CD4-positive, alpha-beta T cell treated with Interleukin-10 for 1 hour (primary cell): Measurements from ENCODE around the gene MLPH.

ENCODE experiments used
- DNase-seq: peaks from one replicate; pipeline ENCODE4 v3.0.0-alpha.2; 2020

MLPH gene

GRCh38 chr2:237486819-237487448 lies at the start of gene MLPH:
Gene MLPH, plus strand, starts transcription at chr2:237487251. Its CDS starts 6,176 bp downstream, at chr2:237493427.
- DNase-seq, result no peak

DNA sequence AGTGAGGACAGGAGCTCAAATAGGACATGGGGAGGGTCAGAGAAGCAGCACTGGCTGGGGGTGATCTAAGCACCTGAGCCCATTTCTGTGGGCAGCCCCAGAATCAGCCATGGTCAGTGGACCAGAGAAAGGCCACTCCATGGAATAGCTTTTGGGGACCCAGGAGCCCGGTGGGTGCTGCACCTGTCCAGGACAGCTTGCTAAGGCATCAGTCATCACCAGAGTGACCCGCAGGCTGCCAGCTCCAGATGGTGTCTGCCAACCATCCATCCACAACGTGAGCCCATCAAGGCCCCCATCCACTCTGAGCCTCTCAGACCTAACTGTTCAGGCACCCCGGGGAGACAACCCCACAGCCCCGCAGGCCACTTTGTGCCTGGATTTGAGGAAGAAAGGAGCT lies 49.5 kb upstream of the MLPH start:
- DNase-seq, result no peak

DNA sequence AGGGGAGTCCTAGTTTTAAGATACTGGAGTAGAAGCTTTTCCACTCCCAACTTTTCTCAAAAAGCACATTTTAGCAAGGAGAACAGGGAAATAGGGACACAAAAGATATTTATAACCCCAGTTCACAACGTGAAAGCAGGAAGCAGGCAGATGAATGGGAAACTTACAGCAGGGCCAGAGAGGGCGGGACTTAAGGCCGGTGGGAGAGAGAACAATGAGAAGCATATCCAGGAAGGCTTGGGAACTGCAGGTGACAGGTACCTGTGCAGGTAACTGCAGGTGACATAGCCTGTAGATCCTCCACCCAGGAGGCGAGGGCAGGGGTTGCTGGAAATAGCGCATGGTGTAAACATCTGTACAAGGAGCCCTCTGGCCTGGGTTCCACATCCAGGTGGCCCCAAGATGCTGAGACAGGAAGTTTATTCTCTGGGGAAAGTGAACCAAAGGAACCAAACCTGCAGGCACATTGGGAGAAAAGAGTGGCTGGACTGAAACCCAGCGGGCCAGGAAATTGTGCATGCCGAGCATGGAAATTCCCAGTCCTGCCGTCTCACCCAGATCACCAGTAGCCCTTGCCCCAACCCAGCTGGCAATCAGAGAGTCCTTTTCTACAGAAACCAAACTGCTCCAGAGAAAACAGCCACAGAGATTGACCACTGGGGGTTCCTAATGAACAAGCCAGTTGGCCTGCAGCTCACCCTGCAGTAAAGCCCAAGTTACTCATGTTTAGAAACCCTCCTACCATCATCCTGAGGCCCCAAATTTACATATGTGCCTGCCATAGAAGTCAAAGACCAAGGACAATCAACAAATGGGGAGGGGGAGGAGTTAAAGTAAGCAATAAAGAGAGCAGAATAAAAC lies 48.7 kb upstream of the MLPH start:
- DNase-seq, result no peak

DNA sequence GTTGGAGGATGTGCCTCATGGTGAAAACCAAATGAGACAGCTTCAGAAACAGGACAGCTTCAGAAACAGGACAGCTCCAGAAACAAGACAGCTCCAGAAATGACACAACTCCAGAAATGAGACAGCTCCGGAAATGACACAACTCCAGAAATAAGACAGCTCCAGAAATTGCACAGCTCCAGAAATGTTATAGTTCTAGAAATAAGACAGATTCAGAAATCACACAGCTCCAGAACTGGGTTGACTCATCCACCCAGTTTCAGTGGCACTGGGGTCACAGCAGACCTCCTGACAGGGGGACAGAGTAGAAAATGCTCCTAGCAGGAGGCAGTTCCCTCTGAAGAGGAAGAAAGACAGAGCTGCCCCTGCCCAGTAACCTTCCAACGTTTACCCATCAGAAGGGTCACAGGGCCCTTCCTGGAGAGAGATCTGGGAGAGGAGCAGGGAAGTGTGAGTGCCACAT lies 46.2 kb upstream of the MLPH start:
- DNase-seq, result no peak

- peak; percentile 42 for DNase-seq
Measured at GRCh38 chr2:237441605-237442274, 45.3 kb upstream of the MLPH start.

DNA sequence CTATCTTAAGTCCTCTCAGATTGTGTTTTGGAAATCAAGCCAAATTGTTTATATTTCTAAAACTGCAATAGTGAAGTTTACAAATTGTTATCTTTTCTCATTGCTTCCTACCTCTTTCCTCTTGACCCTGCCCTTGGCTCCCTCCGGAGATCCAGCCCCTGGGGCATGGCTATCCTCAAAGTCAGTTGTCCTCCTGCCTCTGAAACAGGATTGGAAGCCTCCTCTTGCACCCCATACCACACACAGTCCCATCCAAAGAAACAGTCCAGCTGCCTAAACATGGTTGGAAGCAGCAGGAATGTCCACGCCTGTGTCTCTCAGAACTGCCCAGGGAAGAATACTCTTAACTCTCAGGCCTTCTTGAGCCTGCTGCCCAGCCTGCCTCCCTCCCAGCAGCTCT lies 43.0 kb upstream of the MLPH start:
- no peak for DNase-seq

DNA sequence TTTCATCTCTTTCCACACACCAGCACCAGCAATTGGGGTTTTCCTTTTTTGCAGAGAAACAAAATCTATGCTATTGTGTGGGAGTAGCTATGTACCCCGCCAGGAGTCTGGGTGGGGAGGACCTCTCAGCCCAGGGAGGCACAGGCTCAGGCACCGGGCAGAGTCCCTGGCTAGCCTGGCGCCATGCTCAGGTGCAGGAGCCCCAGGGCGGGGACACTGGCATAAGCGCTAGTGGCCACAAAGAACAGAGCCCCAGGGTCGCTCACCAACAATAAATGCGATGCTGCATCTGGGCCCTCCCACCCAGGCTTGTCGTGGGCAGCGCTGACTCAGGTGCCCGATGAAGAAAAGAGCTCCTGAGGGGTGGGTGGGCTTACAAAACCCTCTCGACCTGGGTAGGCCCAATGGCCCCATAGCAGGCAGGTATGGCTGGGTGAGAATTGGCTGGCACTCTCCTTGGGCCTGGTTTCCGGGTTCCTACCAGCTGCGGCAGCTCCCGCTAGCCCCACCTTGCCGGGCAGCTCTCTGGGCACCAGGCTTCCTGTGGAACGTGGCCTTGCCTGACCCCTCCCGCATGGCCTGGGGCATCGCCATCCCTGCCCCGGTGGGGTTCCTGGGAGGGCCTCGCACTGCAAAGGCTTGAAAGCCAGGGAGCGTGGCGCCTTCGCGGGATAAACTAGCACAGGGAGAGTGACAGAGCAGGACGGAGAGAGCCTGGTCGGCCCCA lies 41.3 kb upstream of the MLPH start:
- DNase-seq, result no peak

GRCh38 chr2:237446338-237446665 lies 40.7 kb upstream of the MLPH start:
- DNase-seq, result no peak

DNA sequence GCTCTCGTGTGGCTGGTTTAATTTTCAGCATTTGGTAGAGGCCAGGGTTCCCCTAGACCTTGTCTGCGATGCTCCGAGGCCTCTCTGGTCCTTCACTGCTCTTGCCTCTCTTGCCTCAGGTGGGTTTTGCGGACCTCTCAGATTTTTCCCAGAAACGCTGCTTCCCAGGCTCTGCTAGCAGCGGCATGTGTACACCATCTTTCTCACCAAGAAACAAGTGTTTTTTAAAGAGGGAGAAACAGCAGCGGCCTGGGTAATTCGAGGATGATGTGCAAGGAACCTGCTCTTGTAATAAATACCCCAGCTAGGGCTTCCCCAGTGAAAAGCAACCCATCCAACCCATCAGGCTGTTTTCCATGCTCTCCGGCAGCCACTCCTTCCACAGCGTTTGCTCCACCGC lies 39.6 kb upstream of the MLPH start:
- DNase-seq, result no peak

DNA sequence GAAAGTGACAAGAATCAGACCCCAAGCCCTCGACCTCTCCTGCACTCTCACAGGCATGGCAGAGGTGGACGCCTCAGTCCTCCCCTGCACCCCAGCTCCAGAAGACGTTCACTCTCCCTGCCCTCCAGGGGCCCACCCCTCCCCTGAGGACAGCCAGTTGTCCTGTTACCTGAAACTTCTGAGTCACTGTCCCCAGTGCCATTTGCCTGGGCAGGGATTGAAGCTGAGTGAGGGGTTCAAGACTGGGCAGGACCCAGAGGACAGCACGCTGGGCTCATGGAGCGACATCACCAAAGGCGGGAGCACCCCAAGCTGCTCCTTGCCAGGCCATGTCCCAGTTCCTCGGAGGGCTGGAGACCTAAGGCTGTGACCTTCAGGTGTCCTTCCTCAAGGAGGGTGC lies 38.9 kb upstream of the MLPH start:
- DNase-seq, result no peak

DNA sequence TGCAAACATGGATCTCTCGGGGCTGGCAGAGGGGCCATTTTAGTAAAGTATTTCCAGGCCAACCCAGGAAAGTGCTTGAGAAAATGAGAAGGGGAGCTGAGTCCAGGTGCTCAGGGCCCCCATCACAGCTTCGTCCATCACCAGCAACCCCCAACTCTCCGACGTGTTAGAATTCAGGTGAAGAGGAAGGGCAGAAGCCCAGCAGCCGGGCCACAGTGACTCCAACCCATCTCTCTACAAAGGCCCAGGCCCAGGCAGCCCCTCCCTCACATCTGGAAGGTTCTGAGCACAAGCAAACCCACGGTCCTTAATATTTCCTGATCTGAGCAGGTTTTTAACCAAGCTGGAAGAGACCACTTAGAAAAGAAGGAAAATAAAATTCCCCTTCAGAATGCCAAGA lies 38.4 kb upstream of the MLPH start:
- no peak for DNase-seq

DNA sequence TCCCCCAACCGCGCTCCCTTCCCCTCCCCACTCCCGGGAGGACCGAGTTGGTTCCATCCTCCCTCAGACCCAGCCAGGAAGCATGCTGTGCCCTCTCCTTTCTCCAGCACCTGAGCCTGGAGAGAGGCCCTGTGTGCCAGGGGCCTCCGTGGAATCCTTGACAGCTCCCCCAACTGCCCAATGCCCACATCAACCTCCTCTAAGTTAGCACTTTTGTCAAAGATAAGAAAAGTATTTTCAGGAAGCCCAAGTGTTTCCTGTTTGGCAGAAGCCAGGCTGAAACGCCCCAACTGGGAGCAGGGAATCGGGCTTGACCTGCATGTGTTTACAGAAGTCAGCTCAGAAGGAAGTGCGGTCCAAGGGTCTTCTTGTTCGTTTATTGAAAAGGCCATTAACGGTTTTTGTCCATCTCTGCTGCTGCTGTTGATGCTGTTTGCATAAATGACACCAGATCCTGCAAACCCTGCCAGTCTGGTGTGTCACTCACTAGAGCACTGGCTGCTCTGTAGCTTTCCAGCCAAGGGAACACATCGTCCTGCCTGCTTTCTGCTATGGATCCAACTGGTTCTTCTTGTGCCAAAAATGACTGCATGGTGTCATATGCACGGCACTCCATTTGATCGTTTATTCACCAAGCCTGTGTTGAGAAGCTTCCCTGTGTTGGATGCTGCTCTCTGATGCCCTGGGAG lies 37.7 kb upstream of the MLPH start:
- no peak for DNase-seq

GRCh38 chr2:237450108-237450507 lies 36.9 kb upstream of the MLPH start:
- DNase-seq, result no peak

GRCh38 chr2:237450583-237450982 lies 36.5 kb upstream of the MLPH start:
- DNase-seq, result no peak

DNA sequence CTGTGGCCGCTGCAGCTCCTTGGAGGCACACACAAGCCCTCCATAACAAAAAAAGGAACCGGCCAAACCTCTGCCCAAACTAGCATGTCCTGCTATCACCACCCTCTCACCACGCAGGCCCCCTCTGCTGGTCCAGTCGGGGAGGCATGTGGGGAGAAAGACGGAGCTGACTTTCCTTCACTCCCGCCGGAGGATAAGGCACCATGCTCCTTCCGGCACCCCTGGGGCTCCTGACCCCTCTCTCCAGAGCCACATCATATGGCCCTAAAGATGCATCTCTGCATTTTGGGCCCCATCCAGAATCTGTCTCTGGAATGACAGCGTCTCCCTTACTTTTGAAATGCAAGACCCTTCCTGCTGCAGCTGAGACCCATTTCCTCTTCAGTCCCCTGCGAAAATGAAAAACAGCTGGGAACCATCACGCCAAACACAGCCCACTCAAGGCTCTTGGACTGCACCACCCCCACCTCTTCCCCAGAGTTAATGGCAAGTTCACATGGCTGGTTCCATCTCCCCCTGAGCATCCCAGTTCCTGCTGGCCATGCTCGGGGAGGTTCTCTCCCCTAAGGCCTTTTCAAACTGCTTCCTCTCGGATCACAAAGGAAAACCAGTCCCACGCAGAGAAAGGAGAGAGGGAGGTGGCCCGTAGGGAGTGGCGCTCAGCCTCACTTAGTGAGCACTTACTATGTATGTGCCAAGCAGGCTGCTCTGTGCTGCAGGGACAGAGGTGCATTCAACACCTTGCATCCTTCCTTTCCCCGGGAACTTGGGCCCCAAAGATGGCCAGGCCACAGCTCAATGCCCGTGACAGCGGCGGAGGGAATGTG lies 35.2 kb upstream of the MLPH start:
- no peak for DNase-seq

GRCh38 chr2:237452861-237453260 lies 34.2 kb upstream of the MLPH start:
- DNase-seq, result no peak

DNA sequence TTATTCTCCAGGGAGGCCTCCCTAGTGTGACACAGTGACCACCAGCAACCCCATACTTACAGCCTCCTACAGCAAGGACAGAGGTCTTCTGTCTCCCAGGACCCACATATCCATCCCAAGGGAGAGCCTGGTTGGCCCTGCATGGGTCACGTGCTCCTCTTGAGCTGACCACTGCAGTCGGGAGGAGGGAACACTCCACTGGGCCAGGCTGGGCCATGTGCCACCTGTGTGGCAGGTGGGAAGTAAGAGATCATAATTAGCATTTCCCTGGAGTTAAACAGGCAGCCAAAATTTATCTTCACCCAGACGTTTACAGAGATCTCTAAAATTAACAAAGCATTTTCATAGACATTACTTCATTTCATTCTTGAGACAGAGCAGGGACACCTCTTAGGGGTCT lies 33.4 kb upstream of the MLPH start:
- DNase-seq, result no peak

GRCh38 chr2:237455764-237456163 lies 31.3 kb upstream of the MLPH start:
- no peak for DNase-seq

DNA sequence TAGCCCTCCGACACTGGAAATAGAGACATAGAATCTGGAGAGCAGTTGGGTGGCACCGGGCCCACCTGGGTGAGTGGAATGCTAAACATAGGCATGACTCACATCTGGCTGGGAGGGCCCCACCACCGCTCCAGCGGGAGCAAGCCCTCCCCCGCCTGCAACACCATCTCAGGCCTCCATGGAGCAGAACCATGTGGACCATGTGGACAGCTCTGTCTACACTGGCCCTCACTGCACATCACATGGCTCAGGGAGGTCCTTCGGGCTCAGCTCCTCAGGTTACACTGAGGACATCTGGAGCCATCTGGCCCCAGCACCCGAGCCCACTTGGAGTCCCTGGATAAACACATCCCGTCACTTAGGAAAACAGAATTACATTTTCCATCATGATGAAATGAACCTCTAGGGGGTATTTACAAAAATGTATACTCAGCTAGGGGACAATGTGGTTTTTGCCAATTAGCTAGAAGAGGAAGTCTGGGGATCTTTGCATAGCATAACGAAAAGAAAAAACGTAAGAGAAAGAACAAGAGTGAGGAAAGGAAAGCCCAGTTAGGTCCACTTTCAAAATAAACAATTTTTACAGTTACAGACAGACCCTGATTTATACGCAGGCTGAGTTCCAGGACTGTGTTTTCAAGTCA lies 30.7 kb upstream of the MLPH start:
- DNase-seq, result no peak

- DNase-seq, result no peak
Measured at GRCh38 chr2:237457388-237457941, 29.6 kb upstream of the MLPH start.

- no peak for DNase-seq
Measured at GRCh38 chr2:237458519-237458918, 28.5 kb upstream of the MLPH start.
